Esophagus (tissue), 2 donors: ENCODE data around the gene TMEM52B. TPM values are rescaled to one million over a fixed set of nuclear protein-coding genes. Genes with fewer than 3 reads are reported as not detected.

Experiments
- H3K27ac ChIP-seq, 2 donors: one replicate each; pipeline ENCODE4 v1.5.1; 2013; ENCODE audit warnings: low read depth in 2 of 2, mild to moderate bottlenecking in 2 of 2, inconsistent platforms in 1 of 2, low read length in 1 of 2, moderate library complexity in 1 of 2
- H3K27me3 ChIP-seq, 2 donors: one replicate each; pipeline ENCODE4 v1.6.1; 2013; ENCODE audit warnings: low read length in 2 of 2, control low read depth in 1 of 2, mild to moderate bottlenecking in 1 of 2; ENCODE audit not compliant: insufficient read depth in 2 of 2, control insufficient read depth in 1 of 2
- H3K36me3 ChIP-seq, 2 donors: one replicate each; pipeline ENCODE4 v1.6.1; 2013; ENCODE audit warnings: low read length in 1 of 2; ENCODE audit not compliant: control insufficient read depth in 2 of 2, insufficient read depth in 2 of 2
- H3K4me1 ChIP-seq, 2 donors: one replicate each; pipeline ENCODE4 v1.6.1; 2013; ENCODE audit warnings: low read length in 1 of 2; ENCODE audit not compliant: control insufficient read depth in 2 of 2, insufficient read depth in 2 of 2
- H3K4me3 ChIP-seq, 2 donors: one replicate each; pipeline ENCODE4 v1.5.1; 2013; ENCODE audit warnings: low read length in 2 of 2, mild to moderate bottlenecking in 2 of 2, low read depth in 1 of 2, moderate library complexity in 1 of 2
- H3K9me3 ChIP-seq, 2 donors: one replicate each; pipeline ENCODE4 v1.6.1; 2013; ENCODE audit warnings: mild to moderate bottlenecking in 2 of 2, low read depth in 1 of 2, low read length in 1 of 2, moderate library complexity in 1 of 2; ENCODE audit not compliant: control insufficient read depth in 2 of 2, insufficient read depth in 1 of 2
- WGBS, 2 donors: extraction: QIAGEN DNeasy Blood & Tissue Kit; methylation state at CpG; one replicate each; pipeline ENCODE4 v1.1.7; 2013; 5-methylcytosine and 5-hydroxymethylcytosine counted together
- polyA plus RNA-seq, 2 donors: library from polyadenylated mRNA; stranded (reverse); fragments of 200-250 nt; gene quantifications; one replicate each; pipeline ENCODE4 v1.2.3, GENCODE V29; 2013
- donor health status: healthy with polysubstance abuse.
- donor health status: Bipolar disorder and iron deficiency.

TMEM52B gene
- polyA plus RNA-seq, 2 donors: 0.04 TPM

GRCh38 chr12:10227648-10228047 lies 48.8 kb downstream of the TMEM52B start:
- H3K36me3 ChIP-seq: peaks cover 4 to 6% of the 10 kb centered on the region in 2 donors
- H3K9me3 ChIP-seq: no peaks in the 10 kb centered on the region
- no peak overlapping the region for H3K4me3 ChIP-seq
- 52 to 63% methylated on average over 1 of the region's 1 CpG for WGBS, 2 donors
- H3K27ac ChIP-seq: no peak overlapping the region
- no peaks in the 10 kb centered on the region for H3K4me1 ChIP-seq
- no peaks in the 10 kb centered on the region for H3K27me3 ChIP-seq

- no peak overlapping the region for H3K27ac ChIP-seq
- no peaks in the 10 kb centered on the region for H3K36me3 ChIP-seq
- no peak overlapping the region for H3K4me3 ChIP-seq
Measured at GRCh38 chr12:10234562-10234961, 55.7 kb downstream of the TMEM52B start.

GRCh38 chr12:10235761-10236631 lies 57.2 kb downstream of the TMEM52B start:
- Histone ChIP-seq H3K4me1 (no peaks in the 10 kb centered on the region), H3K9me3 (peaks cover 3 to 4% of the 10 kb centered on the region in 2 donors), H3K27ac (no peak overlapping the region), H3K4me3 (no peak overlapping the region), H3K36me3 (no peaks in the 10 kb centered on the region), H3K27me3 (no peaks in the 10 kb centered on the region)
- WGBS, 2 donors: 41 to 53% methylated on average over 4 of the region's 4 CpGs

More at GRCh38 chr12:10234562-10234961, 55.7 kb downstream of the TMEM52B start:
- H3K9me3 ChIP-seq: peaks cover 3 to 4% of the 10 kb centered on the region in 2 donors
- no peaks in the 10 kb centered on the region for H3K4me1 ChIP-seq
- H3K27me3 ChIP-seq: no peaks in the 10 kb centered on the region

- Histone ChIP-seq H3K36me3 (no peaks in the 10 kb centered on the region), H3K9me3 (peaks cover 3 to 4% of the 10 kb centered on the region in 2 donors), H3K4me1 (no peaks in the 10 kb centered on the region), H3K4me3 (no peak overlapping the region), H3K27me3 (no peaks in the 10 kb centered on the region), H3K27ac (no peak overlapping the region)
- WGBS, 2 donors: 97 to 98% methylated on average over 1 of the region's 1 CpG
Measured at GRCh38 chr12:10236720-10237119, 57.9 kb downstream of the TMEM52B start.

- peaks cover 3 to 4% of the 10 kb centered on the region in 2 donors for H3K9me3 ChIP-seq
- H3K4me1 ChIP-seq: no peaks in the 10 kb centered on the region
- WGBS, 2 donors: 87 to 88% methylated on average over 1 of the region's 1 CpG
- H3K36me3 ChIP-seq: no peaks in the 10 kb centered on the region
- H3K27me3 ChIP-seq: no peaks in the 10 kb centered on the region
- H3K4me3 ChIP-seq: no peak overlapping the region
- no peak overlapping the region for H3K27ac ChIP-seq
Measured at GRCh38 chr12:10238526-10238925, 59.7 kb downstream of the TMEM52B start.

- H3K27me3 ChIP-seq: no peaks in the 10 kb centered on the region
- no peak overlapping the region for H3K27ac ChIP-seq
- no peaks in the 10 kb centered on the region for H3K36me3 ChIP-seq
- 53 to 55% methylated on average over 3 of the region's 3 CpGs for WGBS, 2 donors
- H3K9me3 ChIP-seq: no peaks in the 10 kb centered on the region
- H3K4me1 ChIP-seq: no peaks in the 10 kb centered on the region
- no peak overlapping the region for H3K4me3 ChIP-seq
Measured at GRCh38 chr12:10241290-10241689, 62.5 kb downstream of the TMEM52B start.

Other genes with a start within 250 kb of the TMEM52B start
- gene CLEC2A, start 246.7 kb upstream of the TMEM52B start, polyA plus RNA-seq: not detected
- under 1 TPM; 0.16 to 0.32 TPM for gene CLEC12A, start 207.6 kb upstream of the TMEM52B start, polyA plus RNA-seq
- gene CLEC1B, start 179.9 kb upstream of the TMEM52B start, polyA plus RNA-seq: not detected
- gene CLEC12B, start 168.4 kb upstream of the TMEM52B start, polyA plus RNA-seq: under 1 TPM in 1 of 2 donors, not detected in 1; 0.09 TPM
- gene CLEC9A, start 148.3 kb upstream of the TMEM52B start, polyA plus RNA-seq: under 1 TPM in 1 of 2 donors, not detected in 1; 0.13 TPM
- gene CLEC1A, start 80.0 kb upstream of the TMEM52B start, polyA plus RNA-seq: 1 to 10 TPM; 1.2 to 1.4 TPM
- gene CLEC7A, start 48.8 kb upstream of the TMEM52B start, polyA plus RNA-seq: 1 to 10 TPM; 4.6 to 7.3 TPM
- gene OLR1, start 6.9 kb upstream of the TMEM52B start, polyA plus RNA-seq: under 1 TPM; 0.14 to 0.20 TPM
- gene GABARAPL1, start 33.8 kb downstream of the TMEM52B start, polyA plus RNA-seq: 10 to 100 TPM; 15.0 to 25.3 TPM
- under 1 TPM; 0.16 to 0.46 TPM for gene KLRD1, start 128.8 kb downstream of the TMEM52B start, polyA plus RNA-seq
- gene KLRK1, start 211.0 kb downstream of the TMEM52B start, polyA plus RNA-seq: 1 to 10 TPM; 2.7 to 3.8 TPM
- under 1 TPM in 1 of 2 donors, not detected in 1; 0.04 TPM for gene KLRC4, start 230.7 kb downstream of the TMEM52B start, polyA plus RNA-seq
- under 1 TPM; 0.06 to 0.18 TPM for gene KLRC3, start 241.6 kb downstream of the TMEM52B start, polyA plus RNA-seq